Activated CD4-positive, alpha-beta memory T cell treated with anti-CD3 and anti-CD28 coated beads for 36 hours (primary cell): ENCODE results near the gene TMEM9. TPM values are rescaled to one million over a fixed set of nuclear protein-coding genes. Genes with fewer than 3 reads are reported as not detected.

Source experiments
- CTCF ChIA-PET: fragments of 350-600 bp; sonication (Branson Sonifier 250); formaldehyde crosslinking; loops from one replicate; lab custom pipeline; 2021; ENCODE audit warnings: antibody characterized with exemption, inconsistent platforms; lab: Charles Lee
- POLR2A ChIA-PET: fragments of 350-600 bp; sonication (Branson Sonifier 250); formaldehyde crosslinking; loops from one replicate; lab custom pipeline; 2021; ENCODE audit warnings: antibody characterized with exemption; lab: Charles Lee
- DNase-seq: peaks from one replicate; pipeline ENCODE4 v3.0.0-alpha.2; 2020
- H3K27ac Mint-ChIP-seq: one replicate; pipeline ENCODE4 v1.8.0; 2021; ENCODE audit warnings: mixed read lengths
- H3K27me3 Mint-ChIP-seq: one replicate; pipeline ENCODE4 v1.8.0; 2021; ENCODE audit warnings: mixed read lengths
- H3K36me3 Mint-ChIP-seq: one replicate; pipeline ENCODE4 v1.8.0; 2021; ENCODE audit warnings: mixed read lengths
- H3K4me1 Mint-ChIP-seq: one replicate; pipeline ENCODE4 v1.8.0; 2021; ENCODE audit warnings: low read depth, mixed read lengths
- H3K4me3 Mint-ChIP-seq: one replicate; pipeline ENCODE4 v1.8.0; 2021; ENCODE audit warnings: mild to moderate bottlenecking, mixed read lengths
- H3K9me3 Mint-ChIP-seq: one replicate; pipeline ENCODE4 v1.8.0; 2021; ENCODE audit warnings: mixed read lengths
- intact Hi-C: fragments of 100-400 bp; cut with micrococcal nuclease; formaldehyde crosslinking; loops from one replicate; pipeline ENCODE4 v1.15.1; 2023
- total RNA-seq, 2 experiments: library from RNA; stranded (reverse); gene quantifications; one replicate each; pipeline ENCODE4 v1.2.3, GENCODE V29; 2021

The TMEM9 gene
- total RNA-seq, 2 experiments from 2014 or later: 21.7 to 22.5 TPM

- Mint-ChIP-seq H3K4me1 (no peaks in the 10 kb centered on the region), H3K9me3 (no peaks in the 10 kb centered on the region), H3K36me3 (peaks cover 3% of the 10 kb centered on the region), H3K27me3 (no peaks in the 10 kb centered on the region), H3K4me3 (no peak overlapping the region), H3K27ac (no peak overlapping the region)
- DNase-seq: no peak
- intact Hi-C loops: no loop called here
- ChIA-PET CTCF (no interaction called here), POLR2A (interaction anchor here (0.6 kb wide), 1 partner anchor 773 kb away, joined by 3 read pairs; no protein-coding TSS in a partner anchor)
These were observed 10.3 kb downstream of the TMEM9 start for GRCh38 chr1:201143726-201144635.

- Mint-ChIP-seq H3K27ac (no peak overlapping the region), H3K9me3 (no peaks in the 10 kb centered on the region), H3K36me3 (peaks cover 3% of the 10 kb centered on the region), H3K4me1 (no peaks in the 10 kb centered on the region), H3K27me3 (no peaks in the 10 kb centered on the region), H3K4me3 (no peak overlapping the region)
- DNase-seq: no peak
- ChIA-PET POLR2A (interaction anchor here (0.6 kb wide), 1 partner anchor 774 kb away, joined by 3 read pairs; no protein-coding TSS in a partner anchor), CTCF (no interaction called here)
- intact Hi-C loops: no loop called here
These were observed 11.2 kb downstream of the TMEM9 start for GRCh38 chr1:201142849-201143725.

DNA sequence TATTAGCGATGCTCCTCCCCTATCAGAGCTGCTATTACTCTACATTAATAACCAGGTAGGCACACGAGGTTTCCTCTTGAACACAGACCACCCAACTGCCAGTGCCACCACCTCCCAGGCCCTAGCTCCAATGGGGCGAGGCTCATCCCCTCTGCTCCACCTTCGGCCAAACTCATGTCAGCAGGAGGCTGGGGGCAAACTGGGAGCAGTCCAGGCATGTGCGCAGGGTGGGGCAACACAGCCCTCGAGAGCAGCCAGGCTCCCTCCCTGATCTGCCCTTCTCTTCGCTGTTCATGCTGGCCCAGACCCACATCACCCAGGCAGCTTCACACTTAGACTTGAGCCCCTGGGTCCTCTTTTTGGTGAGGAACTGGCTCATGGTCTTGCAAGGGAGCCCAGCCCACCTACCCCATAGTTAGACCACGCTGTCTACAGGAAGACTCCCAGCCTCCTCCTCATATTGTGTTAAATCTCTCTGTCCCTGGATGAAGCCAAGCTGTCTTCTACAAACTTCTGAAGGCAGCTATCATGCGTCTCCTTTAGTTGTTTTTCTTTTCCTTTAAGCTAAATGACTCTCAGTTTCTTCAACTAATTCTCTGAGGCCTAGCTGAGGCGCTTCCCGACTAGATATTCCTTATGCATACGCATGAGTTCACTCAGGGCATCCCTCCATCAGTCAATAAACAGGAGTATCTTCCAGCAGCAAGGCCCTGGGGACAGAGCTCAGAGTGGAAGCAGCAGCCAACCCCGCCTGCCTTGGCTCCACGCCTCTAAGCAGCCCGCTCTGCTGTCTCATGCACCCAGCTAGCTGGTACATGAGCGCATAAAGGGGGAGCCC, 12.0 kb downstream of the TMEM9 start:
- H3K27ac Mint-ChIP-seq: no peak overlapping the region
- H3K4me1 Mint-ChIP-seq: no peaks in the 10 kb centered on the region
- no peak for DNase-seq
- H3K36me3 Mint-ChIP-seq: peaks cover 3% of the 10 kb centered on the region
- ChIA-PET POLR2A (no interaction called here), CTCF (interaction anchor here (0.5 kb wide), 1 partner anchor 590 kb away, joined by 3 read pairs; no protein-coding TSS in a partner anchor)
- intact Hi-C loops: no loop called here
- H3K27me3 Mint-ChIP-seq: no peaks in the 10 kb centered on the region
- no peak overlapping the region for H3K4me3 Mint-ChIP-seq
- no peaks in the 10 kb centered on the region for H3K9me3 Mint-ChIP-seq

DNA sequence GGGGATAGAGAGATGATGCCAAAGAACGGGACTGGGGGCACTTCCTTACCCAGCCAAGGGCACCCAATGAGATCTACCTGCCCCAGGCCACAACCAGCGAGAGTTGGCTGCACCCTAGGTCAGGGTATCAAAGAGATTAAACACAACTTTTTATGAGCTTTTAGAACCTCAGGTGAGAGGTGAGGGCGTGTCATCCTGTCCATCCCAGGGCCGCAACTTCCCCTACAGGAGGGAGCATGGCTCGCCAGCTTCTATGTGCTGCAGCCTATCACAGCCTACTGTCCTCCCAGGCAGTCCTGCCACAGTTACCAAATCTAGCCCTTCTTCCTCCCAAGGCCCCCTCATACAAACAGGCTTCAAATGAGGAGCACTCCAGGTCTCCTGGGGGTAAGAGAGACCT, 12.9 kb downstream of the TMEM9 start:
- Mint-ChIP-seq H3K4me1 (no peaks in the 10 kb centered on the region), H3K9me3 (no peaks in the 10 kb centered on the region), H3K36me3 (peaks cover 3% of the 10 kb centered on the region), H3K27me3 (no peaks in the 10 kb centered on the region), H3K27ac (no peak overlapping the region), H3K4me3 (no peak overlapping the region)
- POLR2A ChIA-PET: no interaction called here
- intact Hi-C loops: no loop called here
- CTCF ChIA-PET: no interaction called here
- no peak for DNase-seq

DNA sequence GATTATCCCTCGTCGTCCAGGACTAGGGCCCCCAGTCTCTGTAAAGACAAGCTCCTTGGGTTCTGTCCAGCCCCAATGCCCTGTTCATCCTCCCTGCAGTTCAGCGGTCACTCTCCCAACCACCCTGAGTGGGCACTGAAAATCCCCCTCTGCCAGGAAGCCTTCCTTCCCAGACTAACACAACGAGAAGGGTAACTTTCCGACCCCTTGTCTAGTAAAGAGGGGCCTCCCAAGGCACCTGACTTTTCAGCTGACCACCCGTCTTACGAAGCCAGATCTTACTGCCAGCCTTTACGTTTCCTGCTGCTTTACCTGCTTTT, 13.4 kb downstream of the TMEM9 start:
- ChIA-PET CTCF (interaction anchor here (1.1 to 1.3 kb wide), 2 partner anchors 8 to 82 kb away, joined by 3 read pairs; no protein-coding TSS in a partner anchor), POLR2A (no interaction called here)
- Mint-ChIP-seq H3K4me3 (no peak overlapping the region), H3K27me3 (no peaks in the 10 kb centered on the region), H3K27ac (no peak overlapping the region), H3K36me3 (peaks cover 3% of the 10 kb centered on the region), H3K4me1 (no peaks in the 10 kb centered on the region), H3K9me3 (no peaks in the 10 kb centered on the region)
- no peak for DNase-seq
- intact Hi-C loops: no loop called here

GRCh38 chr1:201140235-201140940, 13.9 kb downstream of the TMEM9 start:
- no peak overlapping the region for H3K27ac Mint-ChIP-seq
- ChIA-PET POLR2A (no interaction called here), CTCF (interaction anchor here (1.1 to 1.3 kb wide), 2 partner anchors 9 to 83 kb away, joined by 3 read pairs; no protein-coding TSS in a partner anchor)
- H3K4me1 Mint-ChIP-seq: no peaks in the 10 kb centered on the region
- H3K9me3 Mint-ChIP-seq: no peaks in the 10 kb centered on the region
- no peak for DNase-seq
- H3K4me3 Mint-ChIP-seq: no peak overlapping the region
- no peaks in the 10 kb centered on the region for H3K27me3 Mint-ChIP-seq
- intact Hi-C loops: no loop called here
- H3K36me3 Mint-ChIP-seq: peaks cover 6% of the 10 kb centered on the region

DNA sequence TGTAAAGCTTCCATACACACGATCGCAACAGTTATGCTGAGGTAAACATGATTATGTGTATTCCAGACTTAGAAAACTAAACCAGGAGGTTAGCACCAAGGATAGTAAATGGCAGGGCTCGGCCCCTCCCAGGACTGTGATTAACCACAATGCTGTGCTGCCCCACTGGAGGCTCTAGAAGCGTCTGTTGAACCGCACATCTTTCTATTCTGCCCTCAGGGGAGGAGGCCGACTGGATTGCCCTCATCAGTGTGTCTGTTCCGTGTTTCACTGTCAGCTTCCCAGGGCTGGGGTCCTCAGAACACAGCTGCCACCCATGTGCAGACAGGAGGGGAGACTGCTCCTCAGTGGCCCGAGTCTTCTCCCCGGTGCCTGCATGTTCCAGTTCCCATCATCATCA, 14.5 kb downstream of the TMEM9 start:
- Mint-ChIP-seq H3K36me3 (peaks cover 6% of the 10 kb centered on the region), H3K27ac (no peak overlapping the region), H3K9me3 (no peaks in the 10 kb centered on the region), H3K27me3 (no peaks in the 10 kb centered on the region), H3K4me3 (no peak overlapping the region), H3K4me1 (no peaks in the 10 kb centered on the region)
- ChIA-PET CTCF (interaction anchor here (1.1 to 1.3 kb wide), 2 partner anchors 9 to 83 kb away, joined by 3 read pairs; no protein-coding TSS in a partner anchor), POLR2A (no interaction called here)
- intact Hi-C loops: no loop called here
- DNase-seq: no peak

DNA sequence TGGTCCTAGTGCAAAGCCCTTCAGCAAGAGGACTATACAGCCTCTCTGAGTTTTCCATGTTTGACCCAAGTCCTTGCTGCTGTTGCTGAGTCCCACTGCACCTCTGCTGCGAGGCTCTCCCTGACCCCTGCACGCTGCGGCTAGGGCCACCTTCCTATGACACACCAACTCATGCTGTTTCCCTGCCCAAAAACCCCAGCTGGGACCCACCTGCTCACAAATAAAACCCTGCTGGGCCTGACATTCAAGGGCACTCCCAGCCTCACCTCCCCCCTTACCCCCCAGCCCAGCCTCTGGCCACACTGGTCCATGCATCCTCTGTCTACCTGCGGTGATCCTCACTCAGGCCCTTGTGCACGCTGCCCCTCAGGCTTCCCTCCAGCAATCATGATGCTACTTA, 15.0 kb downstream of the TMEM9 start:
- no peaks in the 10 kb centered on the region for H3K27me3 Mint-ChIP-seq
- H3K36me3 Mint-ChIP-seq: peaks cover 6% of the 10 kb centered on the region
- no peak for DNase-seq
- no peaks in the 10 kb centered on the region for H3K4me1 Mint-ChIP-seq
- ChIA-PET CTCF (interaction anchor here (3.2 kb wide), 1 partner anchor 20 kb away, joined by 14 read pairs; no protein-coding TSS in a partner anchor), POLR2A (no interaction called here)
- intact Hi-C loops: no loop called here
- H3K9me3 Mint-ChIP-seq: no peaks in the 10 kb centered on the region
- H3K4me3 Mint-ChIP-seq: no peak overlapping the region
- H3K27ac Mint-ChIP-seq: no peak overlapping the region

GRCh38 chr1:201138311-201138840, 15.9 kb downstream of the TMEM9 start:
- CTCF ChIA-PET: interaction anchor here (1.1 to 3.2 kb wide), 3 partner anchors 11 to 166 kb away, joined by 5 to 14 read pairs (median 7); no protein-coding TSS in a partner anchor
- H3K9me3 Mint-ChIP-seq: no peaks in the 10 kb centered on the region
- intact Hi-C loops: no loop called here

DNA sequence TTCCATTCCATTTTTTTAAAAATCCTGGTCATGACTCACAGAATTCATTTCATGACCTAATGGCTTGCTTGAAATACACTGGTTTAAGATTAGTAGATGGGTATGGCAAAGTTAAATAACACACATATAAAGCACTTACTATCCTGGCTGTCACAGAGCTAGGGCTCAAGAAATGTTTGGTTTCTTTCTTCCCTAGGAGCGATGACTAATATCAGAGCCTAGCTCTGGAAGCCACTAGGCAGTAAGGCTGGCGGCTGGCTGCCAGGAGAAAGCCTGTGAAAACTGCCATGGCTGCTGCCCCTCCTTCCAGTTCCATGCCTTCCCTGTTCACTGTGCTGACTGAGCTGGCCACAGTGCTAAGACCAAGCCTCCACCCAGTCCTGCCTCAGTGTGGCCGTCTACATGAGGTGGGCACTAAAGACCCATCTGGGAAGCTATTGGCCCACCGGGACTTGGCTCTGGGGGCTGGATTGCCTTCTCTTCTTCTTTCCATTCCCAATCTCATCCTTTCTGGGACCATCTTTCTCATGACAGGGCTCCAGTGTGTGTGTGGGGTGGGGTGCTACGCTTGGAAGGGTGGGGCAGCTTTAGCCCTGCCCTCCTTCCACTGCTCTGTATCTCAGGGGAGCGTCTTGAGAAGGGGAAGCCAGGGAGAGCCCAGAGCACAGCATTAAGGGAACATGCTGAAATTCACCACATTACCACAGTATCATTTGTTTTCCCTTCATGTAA, 16.5 kb downstream of the TMEM9 start:
- DNase-seq: no peak
- Mint-ChIP-seq H3K36me3 (peaks cover 6% of the 10 kb centered on the region), H3K4me3 (no peak overlapping the region), H3K9me3 (no peaks in the 10 kb centered on the region), H3K4me1 (no peaks in the 10 kb centered on the region), H3K27me3 (no peaks in the 10 kb centered on the region), H3K27ac (no peak overlapping the region)
- ChIA-PET CTCF (interaction anchor here (1.1 to 3.2 kb wide), 4 partner anchors 11 to 166 kb away, joined by 5 to 14 read pairs (median 7); no protein-coding TSS in a partner anchor), POLR2A (interaction anchor here (0.7 kb wide), 1 partner anchor 81 kb away, joined by 3 read pairs; no protein-coding TSS in a partner anchor)
- intact Hi-C loops: no loop called here

More at GRCh38 chr1:201138311-201138840, 15.9 kb downstream of the TMEM9 start:
- H3K27me3 Mint-ChIP-seq: no peaks in the 10 kb centered on the region
- H3K4me3 Mint-ChIP-seq: no peak overlapping the region
- peaks cover 6% of the 10 kb centered on the region for H3K36me3 Mint-ChIP-seq
- no peaks in the 10 kb centered on the region for H3K4me1 Mint-ChIP-seq
- DNase-seq: no peak
- POLR2A ChIA-PET: interaction anchor here (0.7 kb wide), 1 partner anchor 81 kb away, joined by 3 read pairs; no protein-coding TSS in a partner anchor
- no peak overlapping the region for H3K27ac Mint-ChIP-seq
